ENCODE results near the gene PGAP3. TPM values are rescaled to one million over a fixed set of nuclear protein-coding genes. Genes with fewer than 3 reads are reported as not detected.

PGAP3 gene
- total and polyA plus RNA-seq, 2 of the 4 experiments (the other 2 are of a cell fraction), result 4.3 to 9.8 TPM

- H4K91ac ChIP-seq (ENCODE audit: insufficient read depth, low read depth, low read length), result no peak overlapping the region
- H3K4me2 ChIP-seq (ENCODE audit: low read depth, low read length), result peak overlapping the region; percentile 100
- in situ Hi-C loops (cut with MboI; ENCODE audit: low sequenced_read_pairs) (no loop called here), dilution Hi-C loops (cut with HindIII; ENCODE audit: low sequenced_read_pairs, unreplicated experiment) (no loop called here), intact Hi-C loops (cut with micrococcal nuclease) (no loop called here)
- H3K9me1 ChIP-seq (ENCODE audit: insufficient read depth, low read length), result peaks cover 38% of the 10 kb centered on the region
- POLR2A ChIA-PET (ENCODE audit: unreplicated experiment), result no interaction called here
- no peak overlapping the region for H2BK120ac ChIP-seq (ENCODE audit: low read depth, low read length)
- no peak overlapping the region for H3K27ac ChIP-seq (ENCODE audit: insufficient read depth, low read length)
- H3K4me1 ChIP-seq (ENCODE audit: control insufficient read depth, insufficient read depth, low read length), result peaks cover 28% of the 10 kb centered on the region
- CTCF ChIA-PET, result interaction anchor here (2.9 kb wide), 1 partner anchor 17 kb away, joined by 11 read pairs; no protein-coding TSS in a partner anchor
- H2AFZ ChIP-seq (replicated peaks; ENCODE audit: low read length, poor library complexity), result no peak overlapping the region
- no peaks in the 10 kb centered on the region for H3K27me3 ChIP-seq (ENCODE audit: control insufficient read depth, insufficient read depth, low read length)
- 0 out of 2 replicates have a peak overlapping the region, but pooled peaks have one; percentile 96 for H3K4me3 ChIP-seq (ENCODE audit: insufficient read depth, low read depth, low read length)
- DNase-seq (no peak), ATAC-seq (ENCODE audit: low read depth) (no peak)
- H2AK5ac ChIP-seq (ENCODE audit: low read depth, low read length), result no peak overlapping the region
- no peaks in the 10 kb centered on the region for H3K36me3 ChIP-seq (ENCODE audit: control insufficient read depth, insufficient read depth, low read length)
- H3K79me1 ChIP-seq (ENCODE audit: low read depth in 1 of 2, low read length in 2 of 2), result peaks cover 27 to 71% of the 10 kb centered on the region in 2 experiments
- 0 out of 2 replicates have a peak overlapping the region, but pooled peaks have one; percentile 8 for H3K23ac ChIP-seq (ENCODE audit: low read depth, low read length)
- H3K18ac ChIP-seq (ENCODE audit: low read depth, low read length), result no peak overlapping the region
- no peak overlapping the region for H3K9ac ChIP-seq (ENCODE audit: low read depth, low read length)
- H4K8ac ChIP-seq (ENCODE audit: low read depth in 2 of 2, low read length in 2 of 2), result no peak overlapping the region; a peak in 1 of 4 replicates
- peaks cover 32% of the 10 kb centered on the region for H4K20me1 ChIP-seq (ENCODE audit: insufficient read depth, low read length)
- H3K4ac ChIP-seq (ENCODE audit: low read depth, low read length), result no peak overlapping the region
- BruUV-seq (replicated peaks), result no TSS peak
- H3K9me3 ChIP-seq (ENCODE audit: control insufficient read depth, insufficient read depth, low read length), result no peaks in the 10 kb centered on the region
- H4K5ac ChIP-seq (ENCODE audit: low read depth, low read length), result no peak overlapping the region
- H2BK15ac ChIP-seq (ENCODE audit: low read depth, low read length), result no peak overlapping the region
- H2AK9ac ChIP-seq (replicated peaks; ENCODE audit: low read depth, low read length, poor library complexity), result no peak overlapping the region
- H3K14ac ChIP-seq (replicated peaks; ENCODE audit: low read depth, low read length), result 0 out of 2 replicates have a peak overlapping the region, but pooled peaks have one; percentile 24
- no peak overlapping the region for H2BK5ac ChIP-seq (ENCODE audit: low read depth, low read length, poor library complexity, severe bottlenecking)
- WGBS, 2 experiments (ENCODE audit: extremely low coverage in 2 of 2, insufficient read length in 1 of 2), result 80% methylated on average over 1 of the region's 7 CpGs; no CpG with 5 or more reads in 1 of the 2 experiments
- TF ChIP-seq MAZ (IDR thresholded peaks at IDR 0.05; ENCODE audit: borderline replicate concordance, low read depth, low read length), result no peak
- no peak overlapping the region for H2BK20ac ChIP-seq (ENCODE audit: low read depth, low read length)
- H3K56ac ChIP-seq (ENCODE audit: extremely low read depth, insufficient read depth, low read length), result no peak overlapping the region
Observed at GRCh38 chr17:39638317-39638716, 49.5 kb downstream of the PGAP3 start.

Data from IMR-90 (cell line).